GM19438 (cell line): ENCODE measurements around the gene BTN1A1.
"Not testable (repeated sequence)": the region's sequence is repeated elsewhere in the genome, so short reads cannot be mapped to it uniquely, and the experiment has no call there.

Experiments used
- ATAC-seq: cut with Tn5 transposase; IDR thresholded peaks from one replicate; pipeline ENCODE4 v1.9.1; 2021; ENCODE audit warnings: low read depth; ENCODE audit not compliant: unreplicated experiment

BTN1A1 gene

DNA sequence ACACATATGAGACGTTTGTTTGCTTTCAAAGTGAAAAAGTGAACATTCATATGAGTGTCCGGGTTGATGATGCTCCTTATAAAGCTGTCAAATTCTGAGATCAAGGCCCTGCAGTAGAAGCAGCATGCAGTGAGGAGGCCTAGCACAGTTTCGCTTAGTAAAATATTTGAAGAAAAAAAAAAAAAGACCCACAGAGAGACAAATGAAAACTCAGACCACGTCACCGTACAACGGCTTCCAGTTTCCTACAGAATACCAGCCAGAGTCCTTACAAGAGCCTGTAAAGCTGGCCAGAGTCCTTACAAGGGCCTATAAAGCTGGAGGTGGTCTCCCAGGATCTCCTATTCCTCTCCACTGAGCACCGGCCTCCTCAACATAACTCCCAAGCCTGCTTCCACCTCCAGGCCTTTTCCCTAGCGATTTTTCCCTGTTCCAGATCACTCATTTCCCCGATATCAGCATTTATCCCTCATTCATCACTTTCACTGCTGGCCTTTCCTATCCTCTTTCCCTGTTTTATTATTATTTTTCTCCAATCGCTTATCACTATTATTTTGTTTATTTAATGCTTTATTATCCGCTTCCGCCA lies 36.6 kb downstream of the BTN1A1 start:
- no peak for ATAC-seq

DNA sequence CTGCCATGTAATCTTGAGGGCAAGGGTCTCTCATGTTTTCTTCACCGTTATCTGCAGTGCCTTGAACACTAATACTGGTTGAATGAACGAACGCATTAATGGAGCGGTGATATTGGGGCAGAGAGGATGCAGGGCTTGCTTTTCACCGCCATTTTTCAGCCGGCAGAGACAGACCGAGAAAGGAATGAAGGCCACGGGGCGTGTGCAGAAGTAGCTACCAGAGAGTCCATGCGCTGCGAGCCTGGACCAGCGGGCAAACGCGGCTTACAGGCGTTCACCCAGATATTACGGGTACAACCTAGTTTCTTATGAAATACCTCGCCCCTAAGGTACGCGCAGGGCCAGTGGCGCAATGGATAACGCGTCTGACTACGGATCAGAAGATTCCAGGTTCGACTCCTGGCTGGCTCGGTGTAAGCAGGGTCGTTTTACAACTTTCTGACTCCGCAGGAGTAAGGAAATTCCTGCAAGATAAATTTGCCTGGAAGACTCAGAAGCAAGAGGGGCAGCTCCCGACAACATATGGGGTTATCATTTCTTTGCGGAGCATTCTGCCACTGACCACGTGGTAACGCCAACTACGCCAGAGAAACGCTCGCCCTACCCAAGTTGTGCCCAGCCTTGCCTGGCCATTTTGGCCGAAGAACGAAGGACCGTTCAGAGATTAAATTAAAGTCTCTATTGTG lies 37.2 kb downstream of the BTN1A1 start:
- ATAC-seq = peak; percentile 38

DNA sequence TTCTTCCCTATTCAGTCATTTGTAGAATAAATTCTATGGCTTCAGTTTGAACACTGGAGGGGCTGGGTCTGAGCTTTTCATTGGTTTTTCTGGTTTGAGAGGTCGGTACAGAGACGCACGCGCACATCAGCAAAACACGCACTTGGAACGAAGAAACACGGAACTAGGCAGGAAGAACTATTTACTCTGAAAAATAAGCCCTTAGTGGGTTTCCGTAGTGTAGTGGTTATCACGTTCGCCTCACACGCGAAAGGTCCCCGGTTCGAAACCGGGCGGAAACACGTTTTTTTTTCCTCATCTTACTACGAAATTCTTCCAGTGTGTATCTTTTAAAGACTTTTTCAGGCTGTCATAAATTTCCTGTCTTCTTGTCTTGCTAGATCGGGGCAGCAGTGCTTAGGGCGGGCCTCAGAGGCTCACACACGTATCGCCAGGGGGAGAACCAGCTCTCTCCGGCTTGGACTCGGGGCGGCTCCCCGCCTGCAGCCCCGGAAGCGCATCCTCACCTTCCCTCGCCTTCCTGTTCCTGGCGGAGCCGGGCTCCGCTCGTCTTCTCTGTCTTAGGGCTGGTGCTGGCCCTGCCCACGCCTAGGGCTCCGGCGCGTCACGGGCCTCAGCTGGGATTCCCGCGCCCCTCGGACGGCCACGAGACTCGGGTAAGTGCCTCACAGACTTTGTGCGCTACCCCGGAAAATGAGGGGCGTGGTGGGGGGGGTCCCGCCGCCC lies 37.9 kb downstream of the BTN1A1 start, which contains the start of gene HMGN4:
HMGN4 (plus strand) TSS at position 521 of the 726 bp plus-strand sequence. CDS start 6,841 bp downstream, outside the sequence.
- ATAC-seq = peak; percentile 55

DNA sequence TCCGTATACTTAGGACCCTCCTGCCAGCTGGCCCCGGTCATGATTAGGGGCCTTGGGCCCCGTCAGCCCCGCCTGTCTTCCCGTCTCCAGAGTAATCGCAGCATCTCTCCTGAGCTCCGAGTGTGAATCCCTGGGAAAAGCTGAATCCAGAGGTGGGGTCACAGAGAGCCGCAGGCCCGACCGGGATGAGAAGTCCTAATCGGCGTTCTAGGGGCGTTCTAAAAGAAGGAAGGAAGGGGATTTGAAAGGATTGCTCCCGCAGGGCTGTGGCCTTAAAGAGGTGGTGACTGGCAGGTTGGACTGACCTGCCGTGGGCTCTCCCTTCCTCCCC lies 38.4 kb downstream of the BTN1A1 start:
- no peak for ATAC-seq

DNA sequence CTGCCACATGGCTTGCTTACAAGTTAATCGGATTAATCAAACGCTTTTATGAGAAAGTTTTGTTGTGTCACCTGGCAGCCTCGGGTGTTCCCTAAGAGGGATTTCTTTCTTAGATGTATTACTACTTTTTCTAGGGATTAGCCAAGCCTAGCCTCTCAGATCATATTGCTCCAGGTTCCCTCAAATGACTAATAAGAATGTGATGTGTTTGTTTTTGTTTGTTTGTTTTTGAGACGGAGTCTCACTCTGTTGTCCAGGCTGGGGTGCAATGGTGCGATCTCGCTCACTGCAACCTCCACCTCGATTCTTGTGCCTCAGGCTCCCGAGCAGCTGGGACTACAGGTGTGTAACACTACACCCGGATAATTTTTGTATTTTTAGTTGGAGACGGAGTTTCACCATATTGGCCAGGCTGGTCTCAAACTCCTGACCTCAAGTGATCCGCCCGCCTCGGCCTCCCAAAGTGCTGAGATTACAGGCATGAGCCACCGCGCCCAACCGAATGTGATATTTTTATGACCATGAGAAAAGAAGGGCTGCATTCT lies 39.0 kb downstream of the BTN1A1 start:
- no peak for ATAC-seq

DNA sequence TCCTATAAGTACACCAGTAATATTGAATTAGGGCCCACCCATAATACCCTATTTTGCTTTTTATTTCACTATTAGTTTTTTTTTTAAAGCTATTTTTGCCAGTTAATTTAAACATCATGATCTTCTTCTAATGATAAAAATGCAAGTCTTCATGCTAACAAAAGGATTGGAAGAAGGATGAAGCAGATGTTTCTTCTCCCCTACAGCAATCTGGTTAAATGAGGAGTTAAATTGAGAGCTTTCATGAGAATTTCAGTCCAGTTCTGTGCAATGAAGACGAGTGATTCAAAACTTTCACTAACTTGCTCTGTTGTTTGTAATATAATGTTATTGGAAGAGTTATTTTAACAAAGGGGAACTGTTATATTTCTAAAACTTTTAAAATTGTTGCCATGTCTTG lies 41.5 kb downstream of the BTN1A1 start:
- no peak for ATAC-seq

DNA sequence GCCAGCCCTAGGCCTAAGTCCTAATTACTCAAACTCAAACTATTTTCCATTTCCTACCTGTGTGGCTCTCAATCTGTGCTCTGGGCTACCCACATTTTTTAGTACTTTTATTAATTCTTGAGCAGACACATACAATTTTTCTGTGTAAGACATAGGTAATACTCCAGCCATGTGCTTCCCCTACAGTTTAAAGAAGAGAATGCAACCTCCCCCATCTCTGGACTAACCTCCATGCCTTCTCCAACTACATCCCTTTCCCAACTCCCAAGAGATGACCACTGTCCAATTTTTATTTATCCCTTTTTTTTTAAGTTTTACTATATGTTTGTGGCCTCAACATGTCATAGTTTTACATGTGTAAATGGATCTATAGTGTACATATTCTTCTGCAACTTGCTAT lies 43.9 kb downstream of the BTN1A1 start:
- ATAC-seq = no peak

DNA sequence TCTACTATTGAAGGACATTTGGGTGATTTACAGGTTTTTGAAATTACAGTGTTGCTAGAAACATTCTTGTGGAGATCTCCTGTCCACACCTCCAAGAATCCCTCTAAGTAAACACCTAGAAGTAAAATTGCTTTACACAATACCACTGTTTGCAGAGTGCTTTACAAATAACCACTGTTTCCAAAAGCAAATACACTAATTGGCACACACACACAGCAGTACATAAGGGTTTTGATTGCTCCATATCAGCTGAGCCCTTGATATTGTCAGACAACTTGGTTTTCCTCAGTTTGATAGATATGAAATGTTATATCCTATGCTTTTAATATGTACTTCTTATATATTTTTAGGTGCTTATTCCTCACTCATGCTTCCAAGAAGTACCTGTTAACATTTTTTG lies 44.4 kb downstream of the BTN1A1 start:
- no peak for ATAC-seq

DNA sequence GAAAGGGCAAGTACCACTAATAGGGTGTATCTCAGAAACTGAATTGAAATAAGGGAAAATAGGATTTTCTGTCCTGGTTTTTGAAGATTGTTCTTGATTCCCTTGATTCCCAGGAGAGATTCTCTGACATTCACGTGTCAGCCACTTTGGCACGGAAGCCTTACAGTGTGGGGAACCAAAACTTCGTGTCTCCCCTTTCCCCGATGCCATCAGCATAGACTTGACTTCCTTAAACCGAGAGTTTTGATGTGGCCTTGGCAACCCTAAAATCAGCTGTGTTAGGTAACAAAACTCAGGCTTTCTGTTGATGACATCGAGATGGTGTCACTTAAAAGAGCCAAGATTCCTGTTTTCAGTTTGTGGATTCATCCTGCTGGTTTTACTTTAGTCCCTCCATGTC lies 45.5 kb downstream of the BTN1A1 start:
- no peak for ATAC-seq

DNA sequence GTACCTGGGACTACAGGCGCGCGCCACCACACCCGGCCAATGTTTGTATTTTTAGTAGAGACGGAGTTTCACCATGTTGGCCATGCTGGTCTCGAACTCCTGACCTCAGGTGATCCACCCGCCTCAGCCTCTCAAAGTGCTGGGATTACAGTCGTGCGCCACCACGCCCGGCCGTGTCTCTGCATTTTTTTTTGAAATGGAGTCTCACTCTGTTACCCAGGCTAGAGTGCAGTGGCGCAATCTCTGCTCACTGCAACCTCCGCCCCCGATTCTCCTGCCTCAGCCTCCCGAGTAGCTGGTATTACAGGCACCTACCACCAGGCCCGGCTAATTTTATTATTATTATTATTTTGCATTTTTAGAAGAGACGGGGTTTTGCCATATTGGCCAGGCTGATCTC lies 47.3 kb downstream of the BTN1A1 start:
- ATAC-seq = not testable (repeated sequence)

DNA sequence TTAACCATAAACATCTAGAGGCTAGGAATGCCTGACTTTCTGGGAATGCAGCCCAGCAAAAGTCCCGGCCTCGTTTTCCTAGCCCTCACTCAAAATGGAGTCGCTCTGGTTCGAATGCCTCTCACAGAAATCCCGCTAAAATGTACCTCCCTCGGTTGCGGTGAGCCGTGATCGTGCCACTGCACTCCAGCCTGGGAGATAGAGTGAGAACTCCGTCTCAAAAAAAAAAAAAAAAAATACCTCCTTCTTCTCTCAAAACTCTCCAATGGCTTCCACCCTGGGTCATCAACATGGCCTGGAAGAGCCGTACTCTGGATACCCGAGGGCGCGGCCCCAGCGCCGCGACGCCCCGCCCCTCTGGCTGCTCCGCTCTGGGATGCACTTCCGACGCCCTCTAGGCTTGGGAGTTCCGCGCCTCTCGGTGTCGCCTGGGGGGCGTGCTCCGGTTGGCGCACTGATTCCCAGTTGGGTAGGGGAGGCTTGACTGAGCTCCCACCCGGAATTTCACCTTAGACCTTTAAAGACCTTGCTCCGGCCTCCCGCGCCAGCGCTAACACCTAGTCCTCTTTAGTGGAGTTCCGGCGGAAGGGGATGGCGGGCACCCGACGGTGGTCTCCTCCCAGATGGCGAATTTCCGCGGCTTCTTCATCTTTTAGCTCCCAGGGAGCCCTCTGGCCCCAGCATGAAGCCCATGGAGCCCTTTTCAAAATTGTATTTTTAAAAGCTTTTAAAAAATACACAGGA lies 50.3 kb downstream of the BTN1A1 start:
- peak; percentile 37 for ATAC-seq

DNA sequence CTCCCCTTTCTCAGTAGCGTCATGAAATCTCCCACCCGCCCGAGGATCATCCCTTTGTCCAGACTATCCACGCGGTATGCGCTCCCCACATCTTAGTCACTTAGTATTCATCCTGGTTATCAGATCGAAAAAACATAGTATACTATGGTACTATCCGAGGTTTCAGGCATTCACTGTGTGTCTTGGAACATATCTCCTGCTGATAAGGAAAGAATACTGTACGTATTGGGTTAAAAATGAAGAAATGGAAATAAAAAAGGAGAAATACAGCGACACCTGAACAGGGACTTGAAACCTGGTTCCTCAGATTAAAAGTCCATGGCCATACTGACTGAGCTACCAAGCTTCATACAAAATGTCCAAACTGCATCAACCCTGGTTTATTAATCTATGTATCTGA lies 52.1 kb downstream of the BTN1A1 start:
- no peak for ATAC-seq

DNA sequence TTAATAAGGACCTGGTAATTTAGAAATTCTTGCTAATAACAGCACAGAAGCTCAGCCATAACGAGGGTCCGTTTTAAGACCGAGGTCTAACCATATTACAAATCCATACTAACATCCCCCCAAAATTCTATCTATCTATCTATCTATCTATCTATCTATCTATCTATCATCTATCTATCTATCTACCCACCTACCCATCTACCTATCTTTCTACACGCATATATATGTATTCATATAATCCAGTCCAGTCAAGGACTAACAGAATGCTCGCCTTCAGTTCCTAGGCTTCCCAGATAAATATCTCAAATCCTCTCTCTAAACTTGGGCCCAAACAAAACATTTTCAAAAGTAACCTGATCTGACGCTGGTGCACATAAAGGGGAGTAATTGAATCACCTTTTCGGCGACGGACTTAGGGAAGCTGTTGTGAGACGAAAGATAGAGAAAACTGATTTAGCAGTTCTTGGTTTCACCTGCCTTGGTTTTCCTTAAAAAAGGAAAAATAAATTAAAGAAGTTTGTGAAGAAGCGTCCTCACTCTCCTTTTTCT lies 52.6 kb downstream of the BTN1A1 start:
- no peak for ATAC-seq

DNA sequence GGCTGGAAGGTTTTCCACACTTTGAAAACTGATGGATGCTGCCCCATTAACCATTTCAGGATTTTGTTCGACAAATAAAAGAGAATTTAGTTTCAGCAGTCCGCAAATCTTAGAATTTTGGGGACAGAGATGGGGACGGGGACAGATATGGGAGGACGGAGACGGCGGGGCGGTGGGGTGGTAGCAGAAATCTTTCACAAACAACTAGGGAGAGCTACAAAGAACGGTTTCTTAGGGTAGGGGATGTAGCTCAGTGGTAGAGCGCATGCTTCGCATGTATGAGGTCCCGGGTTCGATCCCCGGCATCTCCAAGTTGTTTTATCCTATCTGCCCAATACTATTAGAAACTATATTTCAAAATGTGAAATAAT lies 53.1 kb downstream of the BTN1A1 start:
- no peak for ATAC-seq

DNA sequence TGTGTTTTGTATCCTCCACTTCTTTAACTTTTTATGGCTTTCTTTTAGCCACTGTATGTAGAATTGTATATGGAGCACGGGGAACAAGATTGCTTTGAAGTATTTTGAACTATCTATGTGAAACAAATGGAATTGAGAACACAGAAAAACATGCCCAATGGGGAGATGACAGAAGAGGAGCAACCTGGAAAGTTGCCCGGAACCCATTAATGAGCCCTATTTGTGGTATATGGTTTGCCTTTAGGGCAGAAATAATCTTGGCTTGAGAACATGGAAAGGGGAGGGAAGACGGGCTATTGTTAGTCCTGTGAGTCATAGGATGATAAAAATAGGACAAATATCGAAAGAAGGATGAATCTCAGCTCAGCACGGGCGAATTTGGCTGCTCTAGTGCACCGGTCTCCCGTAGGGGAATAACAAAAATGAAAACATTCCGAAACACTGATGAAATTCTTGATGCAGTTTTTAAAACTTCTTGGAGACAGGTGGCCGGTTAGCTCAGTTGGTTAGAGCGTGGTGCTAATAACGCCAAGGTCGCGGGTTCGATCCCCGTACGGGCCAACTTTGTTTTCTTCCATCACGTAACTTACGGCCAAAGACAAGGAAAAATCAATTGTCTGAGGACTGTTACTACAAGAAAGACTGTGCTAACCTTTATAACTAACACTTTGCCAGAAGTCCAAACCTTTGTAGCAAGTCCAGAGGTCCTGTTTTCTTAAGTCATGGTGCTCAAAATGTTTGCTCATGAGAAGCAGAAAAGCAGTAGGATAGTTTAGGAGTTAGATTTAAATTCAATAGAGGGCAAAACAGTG lies 53.7 kb downstream of the BTN1A1 start:
- ATAC-seq = no peak

DNA sequence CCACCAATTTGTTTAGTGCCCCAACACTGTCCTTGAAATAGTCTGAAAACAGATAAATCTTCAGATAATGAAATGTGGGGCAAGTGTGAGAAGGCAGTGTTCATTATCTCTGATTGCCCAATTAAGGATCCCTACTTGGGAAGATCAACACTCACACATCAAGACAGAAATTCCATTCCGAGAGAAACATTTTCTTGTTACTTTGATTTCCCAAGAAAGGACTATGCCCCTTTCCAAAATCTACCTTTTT lies 54.3 kb downstream of the BTN1A1 start:
- no peak for ATAC-seq

DNA sequence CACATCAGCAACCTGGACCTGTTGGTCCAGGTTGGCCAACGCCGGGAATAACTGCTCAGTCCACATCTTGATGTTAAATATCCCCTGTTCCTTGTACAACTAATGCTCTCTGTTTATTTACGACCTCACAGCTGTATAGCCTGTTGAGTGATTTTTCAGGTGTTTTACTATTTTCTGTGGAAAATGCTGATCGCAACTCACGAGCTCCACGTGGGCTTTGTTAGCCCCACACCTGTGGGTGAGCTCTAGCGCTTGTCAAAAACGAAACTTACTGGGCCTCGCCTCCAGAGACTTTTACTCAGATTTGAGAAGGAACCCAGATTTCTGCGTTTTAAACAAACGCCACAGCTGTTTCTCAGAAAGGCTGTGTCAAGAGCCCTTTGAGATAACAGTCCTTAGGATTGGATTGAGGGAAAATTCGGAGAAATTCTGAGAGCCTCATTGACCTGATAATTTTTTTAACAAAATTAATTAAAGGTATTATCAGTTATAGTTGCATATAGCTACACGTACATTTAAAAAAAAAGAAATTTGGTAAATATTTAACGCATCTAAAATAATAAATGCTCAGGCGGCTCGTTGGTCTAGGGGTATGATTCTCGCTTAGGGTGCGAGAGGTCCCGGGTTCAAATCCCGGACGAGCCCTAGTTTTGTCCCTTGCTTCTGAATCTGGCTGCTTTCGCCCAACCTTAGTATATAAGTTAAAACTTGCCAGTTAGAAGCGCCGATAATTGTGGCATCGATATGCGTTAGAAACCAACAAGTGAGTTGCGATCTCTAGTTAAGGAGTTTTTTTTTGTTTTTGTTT lies 54.8 kb downstream of the BTN1A1 start:
- no peak for ATAC-seq

DNA sequence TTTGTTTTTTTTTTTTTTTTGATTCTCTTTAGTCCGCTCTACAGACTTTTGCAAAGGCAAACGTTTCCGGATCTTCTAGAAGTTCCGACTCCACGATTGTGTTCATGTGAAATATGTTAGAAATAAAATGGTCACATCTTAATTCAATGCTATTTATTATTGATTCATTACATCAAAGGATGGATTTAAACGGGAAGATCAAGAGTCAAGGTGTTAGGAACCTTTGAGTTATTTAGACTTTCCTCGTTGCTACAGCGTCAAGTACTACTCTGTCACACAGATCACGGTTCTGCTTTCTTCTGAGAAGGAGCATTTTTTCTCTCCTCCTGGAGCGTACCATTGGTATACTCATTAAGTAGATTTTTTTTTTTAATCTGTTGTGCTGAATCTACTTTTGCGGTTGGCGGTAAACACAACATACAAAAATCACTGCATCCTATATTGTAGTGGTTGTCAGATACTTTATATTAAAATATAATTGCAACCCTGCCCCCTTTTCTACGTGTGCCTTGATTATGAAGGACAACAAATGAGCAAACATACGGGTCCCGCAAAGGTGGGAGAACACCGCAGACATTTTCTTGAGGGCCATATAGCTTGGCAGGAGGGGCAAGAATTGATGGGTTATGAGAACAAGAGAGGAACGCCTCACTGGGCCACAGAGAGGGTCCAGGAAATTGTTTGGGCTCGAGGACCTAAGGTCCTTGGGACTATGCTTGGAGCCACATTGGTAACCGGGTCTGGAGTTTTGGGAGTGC lies 55.6 kb downstream of the BTN1A1 start:
- ATAC-seq = no peak
